HepG2 (cell line): ENCODE measurements around the gene UBASH3A. TPM values are rescaled to one million over a fixed set of nuclear protein-coding genes. Genes with fewer than 3 reads are reported as not detected.

Experiments used
- ARID4A ChIP-seq: sonication (generic); formaldehyde crosslinking; IDR thresholded peaks from 2 replicates; pipeline ENCODE4 v1.5.0; 2020; ENCODE audit warnings: mild to moderate bottlenecking, missing genetic modification reagents, borderline replicate concordance
- HMGA1 ChIP-seq: sonication (generic); formaldehyde crosslinking; conservative IDR thresholded peaks from 2 replicates; pipeline ENCODE4 v1.4.0; 2020; ENCODE audit warnings: missing genetic modification reagents
- HMGXB4 ChIP-seq, 2 experiments: sonication (generic) in 1 of 2; formaldehyde crosslinking in 1 of 2; IDR thresholded peaks; 2 replicates each; pipeline versions ENCODE4 v1.4.0 to v1.6.1; 2018 to 2020; ENCODE audit warnings: missing genetic modification reagents in 2 of 2, borderline replicate concordance in 1 of 2, low read depth in 1 of 2, mild to moderate bottlenecking in 1 of 2, missing biosample characterization in 1 of 2
- HOXA3 ChIP-seq: sonication (generic); formaldehyde crosslinking; IDR thresholded peaks from 2 replicates; pipeline ENCODE4 v1.5.0; 2020; ENCODE audit warnings: missing genetic modification reagents
- KLF9 ChIP-seq: IDR thresholded peaks from 2 replicates; pipeline ENCODE4 v1.6.1; 2016; ENCODE audit warnings: low read depth
- MXI1 ChIP-seq: IDR thresholded peaks from 3 replicates; pipeline ENCODE4 v1.6.1; 2012; ENCODE audit warnings: low read depth, low read length, inconsistent platforms, borderline replicate concordance
- NKX3-1 ChIP-seq: sonication (generic); formaldehyde crosslinking; IDR thresholded peaks from 2 replicates; pipeline ENCODE4 v1.5.0; 2020; ENCODE audit warnings: missing genetic modification reagents
- NR0B2 ChIP-seq: sonication (generic); formaldehyde crosslinking; IDR thresholded peaks from 2 replicates; pipeline ENCODE4 v1.4.0; 2020; ENCODE audit warnings: mild to moderate bottlenecking, missing genetic modification reagents
- PAX8 ChIP-seq: sonication (generic); formaldehyde crosslinking; IDR thresholded peaks from 2 replicates; pipeline ENCODE4 v1.8.0; 2022; ENCODE audit warnings: mild to moderate bottlenecking, missing genetic modification reagents, borderline replicate concordance
- RCOR2 ChIP-seq: IDR thresholded peaks from 2 replicates; pipeline ENCODE4 v1.6.1; 2016; ENCODE audit warnings: missing biosample characterization, missing genetic modification reagents
- RFX3 ChIP-seq: IDR thresholded peaks from 2 replicates; pipeline ENCODE4 v1.6.1; 2016; ENCODE audit warnings: missing biosample characterization, missing genetic modification reagents
- RFX5 ChIP-seq: IDR thresholded peaks from 2 replicates; pipeline ENCODE4 v1.6.1; 2011; ENCODE audit warnings: low read depth, low read length, improper control_type of control experiment
- RXRA ChIP-seq: sonication (generic); formaldehyde crosslinking; IDR thresholded peaks from 2 replicates; pipeline ENCODE4 v1.5.1; 2020; ENCODE audit warnings: missing genetic modification reagents
- SATB2 ChIP-seq: sonication (generic); formaldehyde crosslinking; IDR thresholded peaks from 2 replicates; pipeline ENCODE4 v1.5.0; 2020; ENCODE audit warnings: missing genetic modification reagents
- TCF12 ChIP-seq, 2 experiments: fragments of 450-650 bp in 1 of 2; sonication (generic) in 1 of 2; formaldehyde crosslinking in 1 of 2; IDR thresholded peaks; 2 replicates each; pipeline versions ENCODE4 v1.6.1 to v1.8.0; 2017 to 2022; ENCODE audit warnings: antibody characterized with exemption in 1 of 2, mild to moderate bottlenecking in 1 of 2, missing genetic modification reagents in 1 of 2, moderate library complexity in 1 of 2
- XRCC5 ChIP-seq: fragments of 200-400 bp; formaldehyde crosslinking; optimal IDR thresholded peaks from 2 replicates; pipeline ENCODE3; 2017; ENCODE audit warnings: mild to moderate bottlenecking, low read length
- ZNF567 ChIP-seq: sonication (generic); formaldehyde crosslinking; IDR thresholded peaks from 2 replicates; pipeline ENCODE4 v1.8.1; 2023; ENCODE audit warnings: mild to moderate bottlenecking, missing genetic modification reagents, borderline replicate concordance
- ZNF780A ChIP-seq: sonication (generic); formaldehyde crosslinking; IDR thresholded peaks from 2 replicates; pipeline ENCODE4 v1.8.0; 2022; ENCODE audit warnings: mild to moderate bottlenecking, missing genetic modification reagents, moderate library complexity
- polyA plus RNA-seq, 8 experiments: library from polyadenylated mRNA; depleted of rRNA in 3 of 8; stranded (reverse) in 7 of 8; unstranded in 1 of 8; fragments of >200 nt; fragmentation: Illumina TruSeq in 4 of 8; extraction: Trizol in 4 of 8; gene quantifications; 2 replicates each; pipeline versions ENCODE4 v1.2.1 to v1.2.3, GENCODE V29; 2011 to 2016; ENCODE audit warnings: low read depth in 4 of 8, missing spikeins in 1 of 8, mixed read lengths in 1 of 8; ENCODE audit not compliant: insufficient read depth in 1 of 8
- total RNA-seq, 5 experiments: library from RNA; depleted of rRNA; stranded (reverse); fragments of >200 nt; fragmentation: Illumina TruSeq; extraction: Trizol; gene quantifications; 2 replicates each; pipeline ENCODE4 v1.2.3, GENCODE V29; 2016; ENCODE audit warnings: low read depth in 1 of 5
- TF ChIP-seq, protein P1 (sequence below), 2 experiments: fragments of 450-650 bp in 1 of 2; sonication (generic) in 1 of 2; formaldehyde crosslinking; IDR thresholded peaks; 2 replicates each; pipeline versions ENCODE4 v1.5.0 to v1.8.0; 2020 to 2022; ENCODE audit warnings: mild to moderate bottlenecking in 1 of 2, missing genetic modification reagents in 1 of 2
- TF ChIP-seq, protein P2 (sequence below): sonication (generic); formaldehyde crosslinking; IDR thresholded peaks from 2 replicates; pipeline ENCODE4 v1.5.1; 2020; ENCODE audit warnings: mild to moderate bottlenecking, moderate library complexity, missing genetic modification reagents

UBASH3A gene
- total and polyA plus RNA-seq, 2 of the 13 experiments (the other 11 are each of a cell fraction or from before 2014, with no cell fraction given) = not detected

GRCh38 chr21:42496120-42496838 lies 92.6 kb downstream of the UBASH3A start, which contains the start of gene RSPH1 (continued):
- TF ChIP-seq ARID4A (CRISPR knock-in tag) = peak; percentile 85; the same call in 1 of the 2 replicates
- TF ChIP-seq RFX3 (CRISPR knock-in tag) = peak; percentile 99
- no peak for TF ChIP-seq PAX8 (CRISPR knock-in tag)
- no peak for TF ChIP-seq NR0B2 (CRISPR knock-in tag)
- TF ChIP-seq RFX5 = peak; percentile 92
- no peak for TF ChIP-seq XRCC5
- TF ChIP-seq, protein P1, sequence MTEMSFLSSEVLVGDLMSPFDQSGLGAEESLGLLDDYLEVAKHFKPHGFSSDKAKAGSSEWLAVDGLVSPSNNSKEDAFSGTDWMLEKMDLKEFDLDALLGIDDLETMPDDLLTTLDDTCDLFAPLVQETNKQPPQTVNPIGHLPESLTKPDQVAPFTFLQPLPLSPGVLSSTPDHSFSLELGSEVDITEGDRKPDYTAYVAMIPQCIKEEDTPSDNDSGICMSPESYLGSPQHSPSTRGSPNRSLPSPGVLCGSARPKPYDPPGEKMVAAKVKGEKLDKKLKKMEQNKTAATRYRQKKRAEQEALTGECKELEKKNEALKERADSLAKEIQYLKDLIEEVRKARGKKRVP (CRISPR knock-in tag; IDR thresholded peaks at IDR 0.05) = no peak
- peak; percentile 75 for TF ChIP-seq HOXA3 (CRISPR knock-in tag)
- no peak for TF ChIP-seq NKX3-1 (CRISPR knock-in tag)
- TF ChIP-seq RCOR2 = no peak
- no peak for TF ChIP-seq TCF12 (IDR thresholded peaks at IDR 0.05)
- TF ChIP-seq TCF12 (CRISPR knock-in tag; IDR thresholded peaks at IDR 0.05) = no peak
- TF ChIP-seq KLF9 = no peak
- TF ChIP-seq HMGA1 (CRISPR knock-in tag) = no peak
- TF ChIP-seq HMGXB4 (CRISPR knock-in tag; IDR thresholded peaks at IDR 0.05; ENCODE audit: borderline replicate concordance in 1 of 2, low read depth in 1 of 2) = peak in 1 of 2 experiments; percentile 18; a peak in 1 of 4 replicates
- TF ChIP-seq MXI1 = peak; percentile 91; the same call in 2 of the 3 replicates
- TF ChIP-seq, protein P2, sequence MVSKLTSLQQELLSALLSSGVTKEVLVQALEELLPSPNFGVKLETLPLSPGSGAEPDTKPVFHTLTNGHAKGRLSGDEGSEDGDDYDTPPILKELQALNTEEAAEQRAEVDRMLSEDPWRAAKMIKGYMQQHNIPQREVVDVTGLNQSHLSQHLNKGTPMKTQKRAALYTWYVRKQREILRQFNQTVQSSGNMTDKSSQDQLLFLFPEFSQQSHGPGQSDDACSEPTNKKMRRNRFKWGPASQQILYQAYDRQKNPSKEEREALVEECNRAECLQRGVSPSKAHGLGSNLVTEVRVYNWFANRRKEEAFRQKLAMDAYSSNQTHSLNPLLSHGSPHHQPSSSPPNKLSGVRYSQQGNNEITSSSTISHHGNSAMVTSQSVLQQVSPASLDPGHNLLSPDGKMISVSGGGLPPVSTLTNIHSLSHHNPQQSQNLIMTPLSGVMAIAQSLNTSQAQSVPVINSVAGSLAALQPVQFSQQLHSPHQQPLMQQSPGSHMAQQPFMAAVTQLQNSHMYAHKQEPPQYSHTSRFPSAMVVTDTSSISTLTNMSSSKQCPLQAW (CRISPR knock-in tag) = 0 out of 2 replicates have a peak, but pooled peaks have one; percentile 55
- peak; percentile 36; the same call in 1 of the 2 replicates for TF ChIP-seq RXRA (CRISPR knock-in tag)
- TF ChIP-seq ZNF780A (CRISPR knock-in tag) = no peak
- TF ChIP-seq SATB2 (CRISPR knock-in tag) = no peak
- TF ChIP-seq ZNF567 = 0 out of 2 replicates have a peak, but pooled peaks have one; percentile 25
